GM12874 (cell line): ENCODE results near the gene SERPINI1.

Source experiments
- CTCF ChIP-seq: IDR thresholded peaks from 2 replicates; pipeline ENCODE4 v1.5.1; 2011; ENCODE audit warnings: low read depth, mild to moderate bottlenecking, control low read depth, low read length, moderate library complexity; ENCODE audit not compliant: insufficient read depth

Gene SERPINI1

GRCh38 chr3:167851171-167851570, 115.7 kb downstream of the SERPINI1 start:
- no peak for TF ChIP-seq CTCF

GRCh38 chr3:167851749-167852148, 116.2 kb downstream of the SERPINI1 start:
- TF ChIP-seq CTCF, result no peak

- TF ChIP-seq CTCF, result no peak
Observed at GRCh38 chr3:167852216-167852615, 116.7 kb downstream of the SERPINI1 start.

GRCh38 chr3:167854063-167854462, 118.5 kb downstream of the SERPINI1 start:
- TF ChIP-seq CTCF, result no peak

- no peak for TF ChIP-seq CTCF
Observed at GRCh38 chr3:167854846-167855245, 119.3 kb downstream of the SERPINI1 start.

GRCh38 chr3:167855306-167855705, 119.8 kb downstream of the SERPINI1 start:
- no peak for TF ChIP-seq CTCF

GRCh38 chr3:167858865-167859264, 123.3 kb downstream of the SERPINI1 start:
- no peak for TF ChIP-seq CTCF

- no peak for TF ChIP-seq CTCF
Observed at GRCh38 chr3:167859610-167860009, 124.1 kb downstream of the SERPINI1 start.
